Islet precursor cell (in vitro differentiated cells): ENCODE results near the gene WFDC1.

Source experiments
- DNase-seq: peaks from one replicate; pipeline ENCODE4 v3.0.0-alpha.2; 2018

The WFDC1 gene, protein sequence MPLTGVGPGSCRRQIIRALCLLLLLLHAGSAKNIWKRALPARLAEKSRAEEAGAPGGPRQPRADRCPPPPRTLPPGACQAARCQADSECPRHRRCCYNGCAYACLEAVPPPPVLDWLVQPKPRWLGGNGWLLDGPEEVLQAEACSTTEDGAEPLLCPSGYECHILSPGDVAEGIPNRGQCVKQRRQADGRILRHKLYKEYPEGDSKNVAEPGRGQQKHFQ

DNA sequence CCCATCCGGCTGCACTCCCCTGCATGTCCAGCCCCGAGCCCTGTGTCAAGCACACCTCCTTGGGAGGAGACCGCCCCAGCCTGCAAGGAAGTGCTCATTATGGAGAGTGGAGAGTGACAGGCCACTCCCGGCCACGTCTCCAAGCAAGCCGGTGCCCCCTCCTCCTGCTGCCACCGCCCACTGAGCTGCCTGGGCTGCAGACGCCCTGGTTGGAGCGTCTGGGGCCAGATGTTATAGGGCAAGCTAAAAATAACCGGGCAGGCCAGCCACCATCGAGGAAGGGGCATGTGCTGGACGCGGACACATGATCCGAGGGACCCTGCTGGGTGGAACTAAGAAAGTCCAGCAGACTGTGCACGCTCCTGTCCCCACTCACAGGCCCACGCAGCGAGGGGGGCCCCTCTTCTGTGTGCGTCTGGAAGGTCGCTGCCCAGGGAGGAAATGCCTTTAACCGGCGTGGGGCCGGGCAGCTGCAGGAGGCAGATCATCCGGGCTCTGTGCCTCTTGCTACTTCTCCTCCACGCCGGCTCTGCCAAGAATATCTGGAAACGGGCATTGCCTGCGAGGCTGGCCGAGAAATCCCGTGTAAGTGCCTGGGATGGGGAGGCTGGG, at the start of gene WFDC1:
WFDC1 (plus strand) TSS at position 348 of the 612 bp plus-strand sequence; CDS start at position 442, 94 bp downstream.
- DNase-seq, result peak; percentile 81

DNA sequence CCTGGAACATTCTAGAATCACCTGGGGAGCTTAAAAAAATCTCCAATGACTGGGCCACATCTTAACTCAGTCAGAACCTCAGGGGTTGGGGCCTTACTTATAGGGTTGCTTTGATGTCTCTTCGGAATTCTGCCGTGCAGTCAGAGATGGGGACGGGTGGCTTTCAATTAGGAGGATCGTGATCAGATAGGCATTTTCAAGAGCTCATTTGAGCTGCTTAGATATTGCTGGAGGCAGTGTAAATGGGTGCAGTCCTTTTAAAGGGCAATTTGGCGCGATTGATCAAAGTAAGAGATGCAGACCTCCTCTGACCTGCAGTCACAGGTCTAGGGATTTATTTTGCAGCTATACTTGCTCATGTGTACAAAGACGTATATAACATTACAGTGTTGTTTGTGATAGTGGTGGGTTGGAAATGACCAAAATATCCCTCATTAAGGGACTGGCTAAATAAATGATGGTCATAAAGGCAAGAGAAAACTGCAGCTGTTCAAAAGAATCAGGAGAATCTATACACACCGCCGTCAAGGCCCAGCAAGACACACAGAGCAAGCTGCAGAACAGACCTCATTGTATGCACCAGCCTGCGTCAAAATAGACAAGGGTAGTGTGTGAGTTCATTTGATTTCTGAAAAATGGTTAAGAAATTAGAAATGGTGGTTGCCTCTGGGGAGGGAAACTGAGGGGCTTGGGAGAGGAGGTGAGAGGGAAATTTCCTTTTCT, 48.6 kb upstream of the WFDC1 start:
- DNase-seq, result peak; percentile 82

DNA sequence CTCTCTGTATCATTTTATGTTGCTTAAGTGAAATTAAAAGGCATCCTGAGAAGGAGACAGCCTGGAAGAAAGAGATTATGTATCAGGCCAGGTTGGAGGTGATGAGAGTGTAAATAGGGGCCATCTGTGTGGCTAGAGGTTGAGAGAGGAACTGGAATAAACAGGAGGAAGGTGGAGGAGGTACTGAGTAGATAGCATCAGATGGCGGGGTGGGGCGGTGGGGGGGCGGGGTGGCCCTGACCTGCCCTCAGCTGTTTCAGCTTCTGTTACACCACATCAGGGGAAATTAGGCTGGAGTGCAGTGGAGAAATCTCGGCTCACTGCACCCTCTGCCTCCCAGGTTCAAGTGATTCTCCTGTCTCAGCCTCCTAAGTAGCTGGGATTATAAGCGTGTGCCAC, 48.0 kb upstream of the WFDC1 start:
- DNase-seq, result peak; percentile 66

DNA sequence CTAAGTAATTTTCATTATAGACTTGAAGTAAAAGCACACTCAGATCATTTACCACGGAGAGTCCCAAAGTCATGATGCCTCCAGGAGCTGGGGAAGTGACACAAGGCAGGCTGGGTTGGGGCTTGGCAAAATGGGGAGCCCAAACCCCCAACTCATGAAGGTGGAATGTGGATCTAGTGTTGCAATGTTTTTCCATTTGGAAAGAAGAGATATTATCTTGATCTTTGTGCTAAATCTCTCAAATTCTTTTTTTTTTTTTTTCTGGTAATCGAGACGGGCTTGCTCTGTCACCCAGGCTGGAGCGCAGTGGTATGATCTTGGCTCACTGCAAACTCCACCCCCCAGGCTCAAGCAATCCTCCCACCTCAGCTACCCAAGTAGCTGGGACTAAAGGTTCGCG, 47.3 kb upstream of the WFDC1 start:
- no peak for DNase-seq

DNA sequence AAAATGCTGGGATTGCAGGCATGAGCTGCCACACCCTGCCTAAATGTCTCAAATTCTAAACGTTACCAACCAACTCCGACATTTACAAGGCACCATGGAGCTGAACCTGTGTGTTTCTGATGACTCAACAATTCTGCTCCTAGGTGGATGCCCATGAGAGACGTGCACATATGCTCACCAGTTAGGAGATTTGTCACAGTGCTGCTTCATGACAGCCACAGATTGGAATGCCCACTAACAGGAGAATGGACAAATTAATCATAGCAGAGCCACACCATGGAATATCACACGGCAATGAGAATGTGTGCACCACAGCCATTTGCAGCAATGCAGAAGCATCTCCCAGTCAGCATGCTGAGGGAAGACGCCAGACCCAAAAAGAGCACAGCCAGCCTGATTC, 46.8 kb upstream of the WFDC1 start:
- no peak for DNase-seq

DNA sequence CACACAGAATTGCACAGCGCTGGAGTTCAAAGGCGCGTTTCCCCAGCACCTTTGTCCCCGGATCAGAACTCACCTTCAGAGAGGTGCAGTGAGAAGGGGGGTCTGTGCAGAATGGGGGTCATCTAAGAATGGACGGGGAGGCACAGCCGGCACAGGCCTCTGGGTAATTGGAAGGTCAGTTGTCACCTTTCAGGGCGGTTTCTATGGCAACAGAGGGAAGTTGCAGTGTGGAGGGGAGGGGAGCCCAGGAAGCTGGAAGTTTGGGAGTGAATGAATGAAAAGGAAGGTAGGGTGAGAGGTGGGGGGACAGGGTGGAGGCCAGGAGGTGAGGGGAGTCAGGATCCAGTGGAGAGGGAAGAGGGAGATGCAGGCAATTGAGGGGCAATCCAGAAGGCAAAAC, 42.5 kb upstream of the WFDC1 start:
- no peak for DNase-seq

DNA sequence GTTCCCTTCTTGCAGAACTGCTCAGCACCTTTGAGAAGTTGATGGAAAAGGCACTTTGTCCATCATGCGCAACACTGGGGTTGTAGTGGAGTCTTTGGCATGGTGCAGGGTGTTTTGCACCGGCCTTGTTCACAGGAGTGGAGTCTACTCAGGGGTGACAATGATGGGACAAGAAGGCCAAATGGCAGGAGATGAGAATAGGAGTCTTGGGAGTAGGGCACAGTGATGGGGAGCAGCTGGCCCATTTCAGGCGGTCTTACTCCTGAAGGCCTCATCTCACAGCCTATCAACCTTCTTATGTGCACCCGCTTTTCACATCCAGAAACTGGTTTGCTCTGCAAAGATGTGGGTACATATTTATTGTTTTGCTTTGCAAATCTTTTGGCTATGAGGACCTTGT, 41.5 kb upstream of the WFDC1 start:
- DNase-seq, result no peak

DNA sequence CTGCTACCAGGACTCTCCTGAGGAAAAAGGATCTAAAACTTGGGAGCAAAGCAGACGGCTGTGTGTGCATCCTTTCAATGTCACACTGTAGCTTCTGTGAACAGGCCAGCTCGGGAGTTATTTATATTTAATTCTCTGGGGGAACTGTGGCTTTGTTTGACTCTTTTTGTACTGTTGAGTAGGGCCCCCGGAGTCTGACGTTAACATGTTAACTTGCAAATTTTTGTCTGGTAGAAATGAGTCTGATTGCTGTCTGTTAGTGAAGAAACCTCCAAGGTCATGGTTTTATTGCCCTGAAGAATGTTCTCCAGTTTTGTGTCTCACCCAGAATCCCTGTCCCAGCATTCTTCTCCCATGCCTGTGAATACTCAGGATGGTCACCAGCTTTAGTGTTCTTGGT, 40.6 kb upstream of the WFDC1 start:
- no peak for DNase-seq

DNA sequence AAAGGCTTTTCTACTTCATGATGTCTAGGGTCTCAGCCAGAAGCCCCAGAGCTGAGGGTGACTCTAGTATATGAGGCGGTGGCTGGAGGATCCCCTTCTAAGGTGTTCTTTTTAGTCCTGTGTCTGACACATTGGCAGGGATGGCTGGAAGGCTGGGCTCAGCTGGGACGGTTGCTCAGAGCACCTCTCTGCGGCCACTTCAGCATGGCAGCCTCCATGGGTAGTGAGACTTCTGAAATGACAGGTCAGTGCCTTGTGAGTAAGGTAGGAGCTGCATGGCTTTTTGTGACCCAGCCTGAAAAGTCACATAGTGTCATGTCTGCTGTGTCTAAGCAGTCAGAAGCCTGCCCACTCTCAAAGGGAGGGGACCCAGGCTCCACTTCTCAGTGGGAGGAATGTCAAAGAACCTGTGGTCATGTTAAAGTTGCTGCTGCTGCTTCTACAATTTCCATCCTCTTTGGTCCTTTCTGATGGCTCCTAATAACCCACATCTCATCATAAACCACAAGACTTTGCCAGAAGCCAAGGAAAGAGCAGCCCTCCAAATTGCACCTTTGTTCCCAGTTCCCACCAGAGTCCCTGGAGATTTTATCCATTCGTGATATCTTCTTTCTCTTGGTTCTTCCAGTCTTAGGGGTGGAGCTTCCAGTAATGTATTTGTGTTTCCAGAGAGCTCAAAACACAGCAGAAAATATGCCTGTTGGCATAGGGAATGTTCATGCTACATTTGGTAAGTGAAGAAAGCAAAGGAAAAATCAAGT, 39.4 kb upstream of the WFDC1 start:
- no peak for DNase-seq

DNA sequence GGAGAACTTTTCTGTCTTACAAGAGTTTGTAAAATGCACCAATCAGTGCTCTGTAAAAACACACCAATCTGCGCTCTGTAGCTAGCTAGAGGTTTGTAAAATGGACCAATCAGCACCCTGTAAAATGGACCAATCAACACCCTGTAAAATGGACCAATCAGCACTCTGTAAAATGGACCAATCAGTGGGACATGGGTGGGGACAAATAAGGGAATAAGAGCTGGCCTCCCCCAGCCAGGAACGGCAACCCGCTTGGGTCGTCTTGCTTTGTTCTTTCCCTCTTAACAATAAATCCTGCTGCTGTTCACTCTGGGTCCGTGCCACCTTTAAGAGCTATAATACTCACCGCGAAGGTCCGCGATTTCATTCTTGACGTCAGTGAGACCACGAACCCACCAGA, 36.4 kb upstream of the WFDC1 start:
- DNase-seq, result no peak

DNA sequence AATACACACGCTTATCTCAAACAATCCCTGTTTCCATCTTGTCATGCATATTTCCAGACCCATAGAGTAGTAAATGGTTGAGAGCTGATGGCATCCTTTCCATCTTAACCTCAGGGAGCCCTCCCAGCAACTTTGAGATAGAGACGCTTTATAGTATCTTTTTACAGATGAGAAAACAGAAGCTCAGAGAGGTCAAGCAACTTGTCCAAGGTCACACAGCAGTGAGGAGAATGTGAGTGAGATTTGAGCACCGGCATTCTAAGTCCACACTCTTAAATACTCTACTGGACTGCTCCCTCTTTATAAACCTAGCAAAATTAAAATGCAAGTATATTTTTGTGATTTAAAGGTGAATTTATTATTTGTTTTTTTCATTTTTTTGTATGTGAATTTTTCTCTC, 35.0 kb upstream of the WFDC1 start:
- no peak for DNase-seq

DNA sequence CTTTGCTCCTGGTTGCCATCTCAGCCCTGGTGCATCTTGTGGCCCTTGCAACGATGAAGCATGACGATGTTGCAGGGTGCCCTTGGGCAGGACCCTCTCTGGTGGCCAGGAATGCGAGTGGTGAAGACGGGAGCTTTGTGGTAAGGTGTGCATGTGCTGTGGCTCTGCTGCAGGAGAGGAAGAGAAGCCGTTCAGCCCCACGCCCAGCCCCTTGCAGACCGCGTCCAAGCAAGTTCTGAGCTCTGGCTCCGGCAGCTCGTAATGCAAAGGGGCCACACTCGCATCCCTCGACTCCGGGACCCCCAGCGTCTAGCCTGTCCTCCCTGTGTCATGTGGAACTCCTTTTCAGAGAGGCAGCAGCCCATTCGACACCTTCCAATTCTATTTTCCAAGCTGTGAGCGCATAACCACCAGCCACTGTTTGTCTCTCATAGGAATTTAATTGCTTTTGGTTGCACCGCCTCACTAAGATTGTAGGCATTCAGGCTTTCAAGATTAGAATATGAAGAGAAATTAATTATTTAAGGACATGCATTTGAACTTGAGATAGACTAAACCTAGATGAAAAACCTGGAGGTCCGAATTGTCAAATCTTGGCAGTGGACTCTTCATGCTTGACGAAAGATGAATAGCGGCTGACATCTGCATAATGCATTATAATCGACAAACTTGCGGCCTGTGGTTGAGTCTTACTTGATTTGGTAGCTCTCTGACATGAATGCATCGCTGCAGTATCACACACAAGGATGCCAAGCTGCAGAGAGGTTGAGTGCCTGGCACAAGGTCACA, 33.7 kb upstream of the WFDC1 start:
- no peak for DNase-seq

DNA sequence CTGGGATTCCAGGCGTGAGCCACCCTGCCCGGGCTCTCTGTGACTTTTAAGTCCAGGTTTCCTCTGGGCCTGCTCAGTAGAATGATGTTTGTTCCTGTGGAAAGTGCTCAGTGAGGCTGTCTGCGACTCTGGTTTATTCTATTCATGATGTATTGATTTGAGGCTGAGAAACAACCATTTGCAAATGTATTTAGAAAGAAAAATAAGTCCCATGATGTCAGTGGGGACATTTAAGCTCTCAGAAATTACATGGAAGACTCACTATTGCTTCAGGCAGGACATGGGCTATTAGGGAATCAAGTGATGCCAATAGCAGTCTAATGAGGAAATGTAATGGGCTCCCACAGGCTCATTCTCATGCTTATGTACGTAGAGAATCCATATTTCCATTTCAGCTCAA, 32.6 kb upstream of the WFDC1 start:
- no peak for DNase-seq

DNA sequence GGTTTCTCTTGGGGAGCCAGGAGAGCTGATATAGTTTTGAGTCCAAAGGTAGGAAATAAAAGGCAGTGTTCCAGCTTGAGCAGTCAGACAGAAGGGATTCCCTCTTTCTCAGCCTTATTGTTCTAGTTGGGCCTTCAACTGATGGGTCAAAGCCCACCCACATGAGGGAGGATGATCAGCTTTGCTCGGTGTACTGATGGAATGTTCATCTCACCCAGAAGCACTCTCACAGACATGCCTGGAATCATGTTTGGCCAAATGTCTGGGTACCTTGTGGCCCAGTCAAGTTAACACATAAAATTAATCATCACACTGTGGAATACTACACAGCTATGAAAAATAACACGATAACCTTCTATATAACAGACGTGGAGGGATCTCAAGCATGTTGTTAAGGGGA, 31.7 kb upstream of the WFDC1 start:
- no peak for DNase-seq

DNA sequence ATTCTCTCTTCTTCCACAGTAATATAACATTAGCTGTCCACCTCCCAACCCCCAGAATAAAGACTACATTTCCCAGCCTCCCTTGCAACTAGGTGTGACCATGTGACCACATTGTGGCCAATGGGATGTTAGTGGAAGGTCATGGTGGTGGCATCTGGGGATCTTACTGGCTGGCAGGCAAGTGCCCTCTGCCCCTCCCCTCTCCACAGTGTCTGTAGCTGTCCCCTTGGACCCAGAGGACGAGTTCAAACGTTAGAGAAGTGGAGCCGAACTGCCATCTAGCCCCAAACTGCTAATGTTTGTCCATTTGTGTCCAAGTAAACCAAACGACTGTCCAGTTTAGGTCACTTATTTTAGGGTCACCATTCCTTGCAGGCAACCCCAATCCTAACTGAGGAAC, 28.2 kb upstream of the WFDC1 start:
- DNase-seq, result peak; percentile 83

DNA sequence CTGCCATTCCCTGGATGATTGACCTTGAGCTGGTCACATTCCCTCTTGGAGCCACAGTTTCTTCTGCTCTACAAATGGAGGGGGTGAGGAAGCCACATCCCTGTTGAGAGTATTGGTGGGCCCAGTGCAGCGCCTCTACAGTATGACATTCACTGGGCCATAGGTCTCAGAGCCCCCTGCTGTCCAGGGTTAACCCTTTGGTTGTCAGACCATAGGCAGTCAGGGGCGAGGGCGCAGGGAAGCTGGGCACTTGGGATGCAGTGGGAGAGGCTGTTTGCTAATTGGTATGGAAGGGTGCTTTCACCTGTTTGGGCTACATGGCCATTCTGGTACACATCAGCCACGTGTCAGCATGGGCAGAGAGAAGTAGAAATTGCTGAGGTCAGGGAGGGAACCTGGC, 27.3 kb upstream of the WFDC1 start:
- DNase-seq, result no peak

DNA sequence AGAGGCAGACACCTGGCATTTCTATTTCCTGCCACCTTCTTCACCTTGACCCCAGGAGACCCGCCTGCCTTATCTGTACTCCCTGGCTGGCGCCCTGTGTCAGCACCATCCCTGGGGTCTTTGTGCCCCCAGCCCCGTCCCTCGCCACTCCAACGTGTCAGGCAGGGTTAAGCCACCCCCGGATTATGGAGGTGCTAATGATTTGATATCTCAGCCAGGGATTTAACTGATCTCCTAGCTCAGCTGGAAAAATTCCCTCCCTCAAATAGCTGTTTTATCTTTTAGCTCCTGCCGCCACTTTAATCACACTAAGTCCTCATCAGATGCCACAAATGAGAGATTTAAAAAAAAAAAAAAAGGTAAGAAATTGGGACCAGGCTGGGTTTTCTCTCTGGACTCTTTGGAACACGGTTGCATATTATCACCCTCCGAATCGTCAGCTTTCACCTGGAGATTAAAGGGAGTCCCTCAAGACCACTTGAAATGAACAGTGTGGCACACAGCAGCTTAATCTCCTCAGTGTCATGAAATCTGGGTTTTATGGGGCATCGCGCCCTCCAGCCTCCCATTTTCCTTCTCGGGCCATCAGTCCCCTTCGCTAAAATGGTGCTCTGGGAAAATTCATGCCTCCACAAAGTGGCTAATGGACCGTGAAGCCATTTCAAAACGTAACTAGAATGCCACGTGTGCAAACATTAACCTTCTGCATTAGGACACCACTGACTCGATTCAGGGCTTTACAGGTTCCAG, 26.2 kb upstream of the WFDC1 start:
- no peak for DNase-seq

DNA sequence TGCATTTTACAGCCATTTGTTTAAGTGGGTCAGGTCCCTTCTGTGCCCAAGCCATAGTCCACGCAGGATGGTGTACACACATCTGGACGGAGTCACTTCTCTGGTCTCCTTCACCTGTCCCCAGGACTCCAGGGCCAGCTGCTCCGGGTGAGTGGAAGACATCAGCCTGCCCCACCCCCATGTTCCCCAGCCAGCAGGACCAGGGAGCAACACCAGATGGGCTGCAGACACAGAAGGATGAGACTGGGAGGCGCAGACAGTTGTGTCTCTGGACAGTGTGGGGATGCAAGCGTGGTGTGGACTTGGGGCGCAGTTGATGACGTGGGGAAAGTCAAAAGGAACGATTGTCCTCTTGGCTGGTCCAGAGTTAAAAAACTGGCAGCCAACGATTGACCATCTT, 24.6 kb upstream of the WFDC1 start:
- no peak for DNase-seq

DNA sequence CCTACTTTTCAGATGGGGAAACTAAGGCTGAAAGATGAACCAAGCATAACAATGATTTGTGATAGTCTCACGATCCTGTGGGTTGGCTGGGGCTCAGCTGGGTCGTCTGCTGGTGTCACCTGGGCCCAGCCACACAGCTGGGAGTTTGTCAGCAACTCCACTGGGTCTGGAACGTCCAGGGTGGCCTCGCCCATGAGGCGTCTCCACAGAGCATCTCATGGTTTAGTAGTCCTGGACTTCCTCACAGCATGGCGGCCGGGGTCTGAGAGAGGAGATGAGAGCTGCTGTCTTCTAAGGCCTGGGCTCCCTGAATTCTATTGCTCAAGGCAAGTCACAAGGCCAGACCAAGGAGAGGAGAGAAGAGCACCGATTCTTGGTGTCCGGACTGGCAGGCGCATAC, 24.1 kb upstream of the WFDC1 start:
- DNase-seq, result no peak

DNA sequence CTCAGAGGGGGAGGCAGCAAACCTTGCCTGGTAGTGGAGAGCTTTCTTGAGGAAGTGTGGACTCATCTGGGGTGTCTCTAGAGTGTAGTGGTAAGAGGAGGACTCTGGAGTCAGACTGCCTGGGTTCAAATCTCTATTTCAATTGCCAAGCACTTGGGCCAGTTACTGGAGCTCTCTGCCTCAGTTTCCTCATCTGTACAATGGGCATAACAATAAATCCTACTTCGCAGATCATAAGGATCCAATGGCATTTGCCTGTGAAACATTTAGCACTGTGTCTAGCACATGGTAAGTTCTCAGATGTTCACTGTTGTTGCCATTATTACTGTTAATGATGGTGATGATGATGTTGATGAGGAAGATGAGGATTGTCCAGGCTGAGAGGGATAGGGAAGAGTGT, 23.6 kb upstream of the WFDC1 start:
- no peak for DNase-seq

DNA sequence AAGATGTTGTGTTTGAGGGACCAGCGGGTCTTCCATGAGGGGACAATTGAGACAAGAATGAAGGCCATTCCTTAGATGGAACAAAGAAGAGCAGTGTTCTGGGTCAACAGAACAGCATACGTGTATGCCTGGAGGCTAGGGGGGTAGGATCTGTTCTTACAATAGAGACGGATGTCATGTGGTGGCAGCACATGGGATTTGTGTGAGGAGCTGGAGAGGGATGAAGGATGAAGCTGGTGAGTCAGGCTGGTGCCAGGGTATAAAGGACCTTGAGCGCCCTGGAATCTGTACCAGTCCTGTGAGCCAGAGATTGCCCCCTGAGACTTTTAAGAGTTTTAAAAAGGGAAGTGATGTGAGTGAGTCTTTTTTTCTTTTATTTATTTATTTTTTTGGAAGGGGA, 22.8 kb upstream of the WFDC1 start:
- no peak for DNase-seq

DNA sequence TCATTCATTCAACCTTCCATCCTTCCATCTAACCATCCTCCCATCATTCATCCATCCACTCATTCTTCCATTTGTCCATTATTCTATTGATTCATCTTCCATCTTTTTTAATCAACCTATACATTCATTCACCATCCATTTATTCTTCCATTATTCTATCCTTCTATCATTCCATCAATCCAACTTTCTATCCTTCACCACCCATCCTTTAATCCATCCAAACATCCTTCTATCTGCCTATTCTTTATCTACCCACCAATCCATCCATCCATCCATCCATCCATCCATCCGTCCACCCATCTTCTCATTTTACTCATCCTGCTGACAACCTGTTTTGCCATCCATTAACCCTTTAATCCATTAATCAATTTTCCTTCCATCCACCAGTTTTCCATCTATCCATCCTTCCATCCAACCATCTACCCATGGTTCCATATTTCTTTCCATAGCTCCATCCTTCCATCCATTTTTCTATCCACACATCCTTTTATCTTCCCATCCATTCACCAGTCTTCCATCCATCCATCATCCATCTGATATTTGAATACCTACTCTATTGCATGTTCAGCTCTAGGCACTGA, 21.8 kb upstream of the WFDC1 start:
- DNase-seq, result no peak
